HG03039 (cell line): Measurements from ENCODE around the gene ZNF26.
"Not testable (repeated sequence)": the region's sequence is repeated elsewhere in the genome, so short reads cannot be mapped to it uniquely, and the experiment has no call there.

Source experiments
- ATAC-seq: cut with Tn5 transposase; IDR thresholded peaks from one replicate; pipeline ENCODE4 v1.9.1; 2021; ENCODE audit warnings: mild to moderate bottlenecking, moderate library complexity; ENCODE audit not compliant: unreplicated experiment

The ZNF26 gene

GRCh38 chr12:132986001-132986884 is at the start of gene ZNF26:
TSS of gene ZNF26 (plus strand) at chr12:132986367. CDS start at chr12:132986841, 474 bp downstream.
- ATAC-seq, result peak; percentile 94

- not testable (repeated sequence) for ATAC-seq
These were observed 49.2 kb upstream of the ZNF26 start for GRCh38 chr12:132936921-132937320.

GRCh38 chr12:132937476-132937875 is 48.7 kb upstream of the ZNF26 start:
- ATAC-seq, result no peak

- ATAC-seq, result not testable (repeated sequence)
These were observed 47.4 kb upstream of the ZNF26 start for GRCh38 chr12:132938807-132939206.

GRCh38 chr12:132940071-132940719 is 46.0 kb upstream of the ZNF26 start:
- no peak for ATAC-seq

- ATAC-seq, result no peak
These were observed 44.7 kb upstream of the ZNF26 start for GRCh38 chr12:132941336-132941954.

GRCh38 chr12:132942611-132943010 is 43.6 kb upstream of the ZNF26 start:
- no peak for ATAC-seq

GRCh38 chr12:132945806-132946205 is 40.4 kb upstream of the ZNF26 start:
- ATAC-seq, result no peak

GRCh38 chr12:132946246-132946820 is 39.8 kb upstream of the ZNF26 start:
- ATAC-seq, result no peak

- ATAC-seq, result no peak
These were observed 37.8 kb upstream of the ZNF26 start for GRCh38 chr12:132948146-132949066.

- no peak for ATAC-seq
These were observed 36.0 kb upstream of the ZNF26 start for GRCh38 chr12:132949936-132950837.

- ATAC-seq, result no peak
These were observed 35.2 kb upstream of the ZNF26 start for GRCh38 chr12:132950844-132951535.

- no peak for ATAC-seq
These were observed 34.5 kb upstream of the ZNF26 start for GRCh38 chr12:132951649-132952048.

- ATAC-seq, result no peak
These were observed 33.6 kb upstream of the ZNF26 start for GRCh38 chr12:132952371-132953162.

- no peak for ATAC-seq
These were observed 33.1 kb upstream of the ZNF26 start for GRCh38 chr12:132953163-132953425.

- ATAC-seq, result no peak
These were observed 32.4 kb upstream of the ZNF26 start for GRCh38 chr12:132953771-132954170.

GRCh38 chr12:132954471-132955048 is 31.6 kb upstream of the ZNF26 start:
- ATAC-seq, result no peak
